Activated CD4-positive, alpha-beta T cell treated with anti-CD3 and anti-CD28 coated beads, Interleukin-2, amount 50 U/mL, for 24 hours (primary cell): ENCODE data around the gene CELF6.

ENCODE experiments used
- DNase-seq, 2 donors: peaks; one replicate each; pipeline ENCODE4 v3.0.0-alpha.2; 2020; ENCODE audit warnings: low read depth in 1 of 2, low spot score in 1 of 2

Gene CELF6

DNA sequence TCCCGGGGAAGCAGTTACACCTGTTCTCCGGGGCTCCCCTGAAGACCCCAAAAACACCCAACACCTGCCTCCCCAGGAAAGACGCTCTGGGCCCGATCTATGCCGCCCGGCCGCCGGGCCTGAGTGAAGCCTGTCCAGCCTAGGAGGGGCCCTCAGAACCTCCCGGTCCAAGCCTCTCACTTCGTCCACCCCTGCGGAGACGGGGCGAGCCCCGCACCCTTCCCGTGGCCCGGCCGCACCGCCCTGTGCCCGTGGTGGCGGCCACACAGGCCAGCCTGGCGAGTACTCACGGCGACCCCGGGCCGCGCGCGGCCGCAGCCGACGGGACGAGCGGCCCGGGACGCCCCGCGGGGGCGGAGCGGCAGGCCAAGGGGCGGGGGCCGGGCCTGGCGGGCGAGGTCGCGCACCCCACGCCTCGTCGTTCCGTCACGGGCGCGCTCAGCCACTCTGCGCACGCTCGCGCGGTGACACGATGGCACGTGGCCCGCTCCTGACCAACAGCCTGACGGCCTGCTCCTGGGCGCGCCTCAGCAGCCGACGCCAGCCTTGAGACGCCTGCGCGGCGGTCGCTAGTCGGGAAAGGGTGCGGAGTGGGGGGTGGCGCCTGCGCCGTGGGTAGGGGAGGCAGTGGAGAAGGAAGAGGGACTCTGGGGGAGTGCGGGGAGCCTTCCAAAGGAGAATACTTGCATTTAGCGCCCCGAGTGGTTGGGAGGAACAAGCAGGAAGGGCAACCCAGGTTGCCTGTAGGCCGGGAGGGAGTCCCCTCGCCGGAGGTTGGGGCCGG is 47.6 kb downstream of the CELF6 start, which contains the start of gene PARP6:
Gene PARP6, minus strand, starts transcription at position 342 of the 784 bp plus-strand sequence. CDS start 5,077 bp downstream, outside the sequence.
- DNase-seq, result peak; percentile 92 to 97

DNA sequence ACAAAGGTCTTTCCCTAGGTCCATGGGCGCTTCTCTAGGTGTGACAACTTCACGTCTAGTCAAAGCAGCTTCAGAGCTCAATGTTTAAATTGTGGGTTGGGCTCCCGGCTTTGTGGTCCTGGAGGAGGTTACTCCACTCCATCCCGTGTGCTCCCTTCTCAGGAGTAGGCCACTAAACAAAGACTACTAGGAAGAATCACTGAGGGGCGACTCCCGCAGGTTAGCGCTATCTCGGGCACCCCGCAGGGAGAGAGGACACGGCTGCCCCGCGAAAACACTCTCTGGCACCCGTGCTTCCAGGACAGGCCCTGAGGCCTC is 48.1 kb downstream of the CELF6 start:
- no peak for DNase-seq

DNA sequence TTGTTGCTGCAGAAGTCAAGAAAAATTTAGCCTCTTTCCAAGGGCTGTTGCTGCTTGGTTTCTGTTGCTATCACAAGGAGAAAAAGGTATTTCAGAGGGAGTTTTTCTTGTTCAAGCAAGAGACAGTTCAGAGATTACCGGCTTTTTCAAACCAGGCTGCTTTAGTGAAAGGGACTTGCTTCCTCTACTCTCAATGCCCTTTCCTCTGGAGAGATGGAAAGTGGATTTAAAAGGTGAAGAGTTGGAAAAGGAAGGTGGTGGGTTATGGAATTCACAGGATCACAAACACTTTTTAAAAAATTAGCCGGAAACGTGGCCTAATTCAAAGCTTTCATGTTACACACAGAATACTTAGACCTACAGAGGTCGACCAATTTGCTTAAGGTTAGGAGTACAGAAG is 48.7 kb downstream of the CELF6 start:
- DNase-seq, result no peak

DNA sequence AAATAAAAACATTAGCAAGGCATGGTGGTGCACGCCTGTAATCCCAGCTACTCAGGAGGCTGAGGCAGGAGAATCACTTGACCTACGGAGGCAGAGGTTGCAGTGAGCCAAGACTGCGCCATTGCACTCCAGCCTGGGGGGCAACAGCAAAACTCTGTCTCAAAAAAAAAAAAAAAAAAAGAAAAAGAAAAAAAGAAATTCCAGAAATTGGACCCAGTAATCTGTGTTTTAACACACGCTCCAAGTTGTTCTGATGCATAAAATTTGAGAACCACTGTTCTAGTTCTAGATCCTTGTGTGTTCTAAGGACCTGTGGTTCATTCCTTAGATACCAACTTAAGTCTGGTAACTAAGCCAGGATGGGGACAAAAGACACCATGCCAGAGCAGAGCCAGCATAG is 50.2 kb downstream of the CELF6 start:
- DNase-seq, result no peak

DNA sequence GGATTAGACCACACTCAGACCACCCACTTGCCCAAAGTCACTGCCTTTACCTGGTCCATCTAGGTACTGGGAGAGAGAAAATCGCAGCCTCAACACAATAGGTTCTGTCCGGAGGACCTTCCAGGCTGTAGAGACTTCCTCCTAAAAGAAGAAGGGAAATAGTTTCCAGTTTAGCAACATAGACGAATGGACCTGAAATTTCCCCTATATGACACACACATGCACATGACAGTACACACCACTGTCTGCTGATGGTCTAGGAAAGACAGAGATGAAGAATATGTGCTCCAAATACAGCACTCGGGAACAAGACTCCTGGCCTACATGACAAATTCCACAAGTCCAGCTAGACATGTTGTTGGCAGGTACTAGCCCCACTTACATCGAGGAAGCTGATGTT is 54.9 kb downstream of the CELF6 start:
- no peak for DNase-seq

DNA sequence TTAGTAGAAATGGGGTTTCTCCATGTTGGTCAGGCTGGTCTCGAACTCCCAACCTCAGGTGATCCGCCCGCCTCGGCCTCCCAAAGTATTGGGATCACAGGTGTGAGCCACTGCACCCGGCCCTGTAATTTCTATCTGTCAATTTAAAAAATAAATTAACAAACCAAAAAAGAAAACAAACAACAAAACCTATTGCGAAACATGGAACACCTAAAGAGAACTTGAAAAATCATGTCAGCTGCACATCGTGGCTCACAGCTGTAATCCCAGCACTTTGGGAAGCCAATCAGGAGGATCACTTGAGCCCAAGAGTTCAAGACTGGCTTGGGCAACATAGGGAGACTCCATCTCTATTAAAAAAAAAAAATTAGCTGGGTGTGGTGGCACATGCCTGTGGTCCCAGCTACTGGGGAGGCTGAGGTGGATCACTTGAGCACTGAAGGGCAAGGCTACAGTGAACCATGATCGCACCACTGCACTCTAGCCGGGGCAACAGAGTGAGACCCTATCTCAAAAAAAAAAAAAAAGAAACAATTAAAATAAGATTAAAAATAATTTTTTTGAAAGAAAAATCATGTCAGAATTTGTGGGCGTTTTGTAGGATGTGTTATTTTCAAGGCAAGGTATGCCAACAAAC is 67.2 kb downstream of the CELF6 start:
- DNase-seq, result no peak

DNA sequence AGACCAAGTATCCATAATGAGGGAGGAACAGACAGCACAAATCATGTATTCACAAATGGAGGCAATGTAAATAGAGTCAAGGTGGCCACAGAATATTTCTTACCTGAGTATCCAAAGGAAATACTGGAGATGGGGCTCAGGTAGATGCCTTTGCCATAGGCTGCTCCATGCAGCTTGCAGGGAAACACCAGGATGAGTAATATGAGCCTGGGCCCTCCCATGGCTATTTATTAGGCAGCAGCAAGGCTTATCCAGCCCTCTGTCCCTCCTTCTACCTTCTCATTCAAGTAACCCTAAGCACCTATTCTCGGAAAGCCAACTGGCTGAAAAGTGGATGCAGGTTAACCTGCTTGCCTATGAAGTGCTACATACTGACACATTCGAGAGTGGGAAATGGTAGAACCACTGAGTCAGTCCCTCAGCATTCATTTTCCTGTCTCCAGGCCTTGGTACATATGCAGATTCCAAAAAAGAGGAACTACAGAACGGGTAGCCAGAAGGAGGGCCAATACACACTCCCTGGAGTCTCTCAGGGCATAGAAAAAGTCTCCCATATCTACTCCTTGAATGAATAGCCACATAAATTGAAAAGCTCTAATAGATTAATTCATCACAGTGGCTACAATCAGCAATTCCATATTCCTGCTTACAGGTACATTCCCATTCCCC is 70.7 kb downstream of the CELF6 start:
- no peak for DNase-seq

DNA sequence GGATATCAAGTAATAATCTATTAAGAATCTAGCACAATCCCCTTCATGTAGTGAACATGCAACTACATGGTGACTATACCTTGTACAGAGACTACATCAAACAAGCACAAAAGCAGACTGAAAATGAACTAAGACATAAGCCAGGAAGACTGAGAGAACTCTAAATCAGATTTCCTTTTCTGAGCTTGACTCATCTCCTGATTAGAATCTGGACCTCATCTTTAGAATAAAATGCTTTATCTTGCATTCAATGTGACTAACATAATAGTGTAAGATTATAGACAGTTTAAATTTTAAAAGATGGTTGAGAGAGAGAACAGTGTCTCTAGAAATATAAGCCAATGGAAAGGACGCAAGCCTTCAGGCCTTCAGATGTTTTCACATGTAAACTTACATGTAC is 71.4 kb downstream of the CELF6 start:
- DNase-seq, result no peak

DNA sequence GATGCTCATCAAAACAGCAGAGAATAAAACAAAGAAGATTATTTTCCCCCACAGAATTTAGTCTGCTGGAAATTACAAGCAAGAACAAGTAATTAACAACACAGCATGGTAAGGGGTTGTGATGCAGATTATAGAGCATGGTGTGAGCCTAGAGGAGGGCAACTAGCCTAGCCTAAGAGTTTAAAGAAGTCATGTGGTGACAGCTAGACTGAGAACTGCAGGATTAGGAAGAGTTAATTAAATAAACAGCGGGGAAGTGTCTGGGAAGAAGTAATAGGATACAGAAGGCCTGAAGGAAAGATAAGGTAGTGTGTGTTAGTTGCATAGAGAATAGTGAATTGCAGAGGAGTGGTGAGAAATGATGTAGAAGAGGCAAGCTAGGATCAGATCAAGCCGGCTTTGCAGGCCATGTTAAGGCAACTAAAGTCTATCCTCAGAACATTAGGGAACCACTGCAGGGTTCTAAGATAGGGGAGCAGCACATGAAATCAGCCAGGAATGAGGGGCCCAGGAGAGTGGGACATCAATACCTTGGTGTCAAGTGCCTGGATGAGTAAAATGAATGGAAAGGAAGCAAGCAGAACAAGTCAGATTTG is 77.1 kb downstream of the CELF6 start:
- no peak for DNase-seq

DNA sequence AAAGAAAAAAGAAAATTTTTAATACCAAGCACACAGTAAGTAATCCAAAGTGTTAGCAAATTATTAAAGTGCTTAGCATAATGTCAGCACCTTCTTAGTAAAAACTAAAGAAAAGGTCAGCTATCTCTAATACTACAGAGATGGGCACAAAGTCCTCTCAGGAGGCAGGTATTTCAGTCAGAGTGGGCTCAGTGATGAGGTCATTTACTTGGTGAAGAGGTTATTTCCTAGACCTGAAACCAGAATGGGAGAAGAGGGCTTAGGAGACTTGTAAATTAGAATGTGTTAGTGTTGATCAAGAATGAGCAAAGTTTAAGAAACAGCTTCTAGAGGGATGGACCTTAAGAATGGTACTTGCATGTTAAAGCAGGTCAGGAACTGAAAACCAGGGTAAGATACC is 80.3 kb downstream of the CELF6 start:
- no peak for DNase-seq

DNA sequence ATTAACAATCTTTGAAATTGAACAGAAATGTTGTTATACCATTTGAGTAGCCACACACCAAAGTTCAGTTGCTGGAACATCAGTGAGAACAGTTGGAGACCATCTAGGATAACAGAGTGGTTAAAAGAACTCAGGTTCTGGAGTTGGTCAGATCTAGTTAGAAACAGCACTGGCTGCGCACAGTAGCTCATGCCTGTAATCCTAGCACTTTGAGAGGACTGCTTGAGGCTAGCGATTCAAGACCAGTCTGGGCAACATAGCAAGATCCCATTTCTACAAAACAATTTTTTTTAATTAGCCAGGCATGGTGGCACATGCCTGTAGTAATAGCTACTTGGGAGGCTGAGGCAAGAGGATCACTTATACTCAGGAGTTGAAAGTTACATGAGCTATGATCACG is 81.4 kb downstream of the CELF6 start:
- DNase-seq, result no peak

DNA sequence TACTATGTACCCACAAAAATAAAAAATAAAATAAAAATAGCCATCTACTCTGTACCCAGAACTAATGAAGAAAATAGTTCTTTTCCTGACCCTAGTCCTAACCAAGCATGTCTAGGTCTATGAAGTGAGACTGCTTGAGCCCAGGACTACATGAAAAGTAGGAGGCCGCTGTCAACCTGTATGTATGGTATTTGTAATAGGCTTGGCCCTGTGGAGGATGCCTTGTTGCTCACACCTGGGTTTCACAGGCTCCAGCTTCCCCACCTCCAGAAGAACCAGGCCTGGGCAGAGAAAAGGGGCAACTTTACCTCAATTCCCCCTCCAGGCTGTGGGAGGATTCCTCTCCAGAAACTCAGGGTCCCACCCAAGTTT is 82.1 kb downstream of the CELF6 start:
- no peak for DNase-seq

DNA sequence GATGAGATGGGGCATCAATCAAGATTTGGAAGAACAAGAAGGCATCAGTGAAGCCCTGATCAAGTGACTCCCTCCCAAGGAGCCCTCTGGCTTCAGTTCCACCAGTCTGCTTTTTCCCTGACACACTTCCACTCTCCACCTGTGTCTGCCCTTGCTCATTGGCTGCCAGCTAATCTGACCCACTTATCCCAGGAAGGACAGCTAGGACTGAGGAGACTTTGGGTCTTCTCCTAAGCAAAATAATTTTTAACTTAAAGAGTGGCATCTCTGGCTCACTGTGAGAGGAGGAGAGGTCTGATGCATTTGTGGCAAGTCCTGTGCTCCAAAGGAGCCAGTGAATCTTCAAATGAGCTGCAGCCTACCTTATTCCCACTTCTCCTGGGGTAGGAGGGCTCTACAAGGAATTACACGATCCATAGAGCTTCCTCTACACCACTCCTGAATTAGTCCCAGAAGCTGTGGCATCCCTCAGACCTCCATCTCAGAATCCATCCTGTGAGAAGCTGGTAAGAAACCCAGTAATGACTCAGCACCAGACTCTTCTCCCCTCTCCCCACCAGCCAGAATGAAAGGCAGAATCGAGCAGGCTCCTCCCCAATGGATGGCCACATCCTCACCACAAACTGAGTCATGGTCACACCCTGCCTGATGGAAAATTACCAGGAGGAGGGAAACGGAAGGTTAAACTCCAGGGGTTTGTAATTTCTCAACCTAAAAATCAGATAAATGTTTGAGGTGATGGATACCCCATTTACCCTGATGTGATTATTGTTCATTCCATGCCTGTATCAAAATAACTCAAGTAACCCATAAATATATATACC is 82.7 kb downstream of the CELF6 start:
- DNase-seq, result peak; percentile 40 to 78

DNA sequence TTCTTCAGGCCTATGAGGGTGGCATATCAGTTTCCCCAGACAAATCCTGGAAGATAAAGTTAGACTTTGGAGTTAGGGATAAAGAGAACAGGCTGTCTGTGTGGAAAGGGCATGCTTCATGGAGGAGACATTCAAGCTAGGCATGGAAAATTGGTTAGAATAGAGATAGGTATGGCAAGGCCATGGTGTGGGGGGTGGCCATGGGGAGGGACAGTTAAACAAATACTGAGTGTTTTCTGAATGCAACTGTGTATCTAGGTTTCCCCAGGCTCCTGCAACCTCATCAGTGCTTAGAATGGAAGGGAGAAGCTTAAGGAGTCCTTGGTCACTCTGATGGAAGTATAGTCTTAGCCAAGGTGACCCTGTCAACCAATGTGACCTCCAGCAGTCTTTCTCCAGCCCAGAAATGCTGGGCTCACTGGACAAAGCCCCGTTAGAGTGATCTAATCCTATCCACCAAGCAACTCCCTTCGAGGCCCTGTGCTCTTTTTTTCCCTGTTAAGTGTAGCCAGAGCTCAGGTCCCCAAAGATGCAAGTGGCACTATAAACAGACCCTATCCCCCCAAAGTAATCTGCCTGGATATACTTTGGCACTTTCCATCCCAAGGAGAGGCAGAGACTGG is 83.5 kb downstream of the CELF6 start:
- DNase-seq, result no peak

DNA sequence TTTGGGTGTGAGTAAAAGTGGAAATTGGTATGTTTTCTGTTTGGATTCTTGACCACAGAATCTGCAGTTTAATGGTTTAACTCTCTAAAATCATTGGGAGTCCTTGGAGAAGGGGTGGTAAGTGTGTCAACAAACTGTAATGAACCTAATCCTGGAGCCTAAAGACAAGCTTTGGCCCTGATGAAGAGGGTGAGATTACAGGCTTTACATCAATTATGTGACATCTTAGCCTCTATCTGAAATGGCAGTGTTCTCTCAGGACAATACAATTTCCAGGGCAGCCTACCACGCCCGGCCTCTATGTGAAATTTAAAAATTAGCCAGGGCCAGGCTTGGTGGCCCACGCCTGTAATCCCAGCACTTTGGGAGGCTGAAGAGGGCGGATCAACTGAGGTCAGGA is 84.7 kb downstream of the CELF6 start:
- DNase-seq, result no peak
